ENCODE measurements around the gene OVOL3. TPM values are rescaled to one million over a fixed set of nuclear protein-coding genes. Genes with fewer than 3 reads are reported as not detected.

Gene OVOL3
- total RNA-seq, 6 donors from 2014 or later = not detected

DNA sequence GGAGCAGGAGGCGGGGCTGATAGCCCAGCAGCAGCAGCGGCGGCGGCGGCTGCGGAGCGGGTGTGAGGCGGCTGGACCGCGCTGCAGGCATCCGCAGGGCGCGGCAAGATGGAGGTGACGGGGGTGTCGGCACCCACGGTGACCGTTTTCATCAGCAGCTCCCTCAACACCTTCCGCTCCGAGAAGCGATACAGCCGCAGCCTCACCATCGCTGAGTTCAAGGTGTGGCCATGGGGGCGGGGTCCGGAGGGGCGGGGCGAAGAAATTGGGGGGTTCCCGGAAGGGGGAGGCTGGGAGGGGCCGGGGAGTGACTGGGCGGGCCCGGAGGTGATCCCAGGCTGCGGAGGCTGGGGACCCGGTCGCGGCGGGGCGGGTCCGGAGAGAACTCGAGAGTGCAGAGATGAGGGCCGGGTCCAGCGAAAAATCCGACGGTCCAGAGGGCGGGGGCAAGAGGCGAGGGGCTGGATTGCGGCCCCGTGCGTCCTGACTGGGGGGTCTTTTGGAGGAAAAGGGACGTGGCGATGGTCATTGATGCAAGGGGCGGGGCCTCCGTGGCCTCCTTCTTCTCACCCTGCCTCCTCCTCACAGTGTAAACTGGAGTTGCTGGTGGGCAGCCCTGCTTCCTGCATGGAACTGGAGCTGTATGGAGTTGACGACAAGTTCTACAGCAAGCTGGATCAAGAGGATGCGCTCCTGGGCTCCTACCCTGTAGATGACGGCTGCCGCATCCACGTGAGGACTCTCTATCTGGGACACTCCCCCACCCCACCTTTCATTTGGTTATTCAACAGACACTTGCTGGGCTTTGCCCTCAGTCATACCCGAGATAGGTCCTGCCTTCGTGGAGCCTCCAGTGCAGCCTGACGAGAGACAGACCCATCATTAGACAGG is 4.8 kb downstream of the OVOL3 start, which contains the start of gene TBCB:
TBCB (plus strand) TSS at position 16 of the 891 bp plus-strand sequence; CDS start at position 109, 93 bp downstream.
- 5 to 12% methylated on average over 22 to 52 of the region's 59 CpGs for WGBS, 2 donors
- Histone ChIP-seq H3K36me3 (peaks cover 3 to 73% (median 32%) of the 10 kb centered on the region in 4 donors), H3K27me3 (no peaks in the 10 kb centered on the region), H3K27ac (peak within 1 kb of the TSS; percentile 81 to 92 (median 90)), H3K4me3 (peak within 1 kb of the TSS; percentile 75 to 97 (median 79)), H3K4me1 (peaks cover 16 to 32% (median 24%) of the 10 kb centered on the region in 4 donors), H3K9me3 (no peaks in the 10 kb centered on the region)
- TF ChIP-seq POLR2AphosphoS5 (IDR thresholded peaks at IDR 0.05) (peak; percentile 57 to 79), EP300 (IDR thresholded peaks at IDR 0.05) (no peak), POLR2A (IDR thresholded peaks at IDR 0.05) (peak in 2 of 4 donors; percentile 36 to 58)
- TF ChIP-seq, protein P1, sequence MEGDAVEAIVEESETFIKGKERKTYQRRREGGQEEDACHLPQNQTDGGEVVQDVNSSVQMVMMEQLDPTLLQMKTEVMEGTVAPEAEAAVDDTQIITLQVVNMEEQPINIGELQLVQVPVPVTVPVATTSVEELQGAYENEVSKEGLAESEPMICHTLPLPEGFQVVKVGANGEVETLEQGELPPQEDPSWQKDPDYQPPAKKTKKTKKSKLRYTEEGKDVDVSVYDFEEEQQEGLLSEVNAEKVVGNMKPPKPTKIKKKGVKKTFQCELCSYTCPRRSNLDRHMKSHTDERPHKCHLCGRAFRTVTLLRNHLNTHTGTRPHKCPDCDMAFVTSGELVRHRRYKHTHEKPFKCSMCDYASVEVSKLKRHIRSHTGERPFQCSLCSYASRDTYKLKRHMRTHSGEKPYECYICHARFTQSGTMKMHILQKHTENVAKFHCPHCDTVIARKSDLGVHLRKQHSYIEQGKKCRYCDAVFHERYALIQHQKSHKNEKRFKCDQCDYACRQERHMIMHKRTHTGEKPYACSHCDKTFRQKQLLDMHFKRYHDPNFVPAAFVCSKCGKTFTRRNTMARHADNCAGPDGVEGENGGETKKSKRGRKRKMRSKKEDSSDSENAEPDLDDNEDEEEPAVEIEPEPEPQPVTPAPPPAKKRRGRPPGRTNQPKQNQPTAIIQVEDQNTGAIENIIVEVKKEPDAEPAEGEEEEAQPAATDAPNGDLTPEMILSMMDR (IDR thresholded peaks at IDR 0.05) = peak in 1 of 6 experiments; percentile 3
- ATAC-seq (ENCODE audit: low FRiP score in 2 of 2) (peak; percentile 65 to 81), DNase-seq (peak; percentile 84 to 98)

DNA sequence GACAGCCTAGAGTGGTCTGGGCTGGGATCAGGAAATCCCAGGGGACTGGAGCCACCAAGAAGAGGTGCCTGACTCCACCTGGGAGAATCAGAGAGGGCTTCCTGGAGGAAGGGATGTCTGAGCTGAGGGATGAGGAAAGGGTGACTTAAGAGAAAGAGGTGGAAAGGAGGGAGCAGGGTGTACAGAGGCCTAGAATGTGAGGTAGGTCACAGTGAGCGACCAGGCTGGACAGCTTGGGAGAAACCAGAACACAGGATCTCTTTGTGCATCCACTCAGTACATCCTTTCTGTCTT is 5.3 kb downstream of the OVOL3 start:
- DNase-seq (no peak), ATAC-seq (ENCODE audit: low FRiP score in 2 of 2) (no peak)
- H3K9me3 ChIP-seq = no peaks in the 10 kb centered on the region
- H3K4me1 ChIP-seq = peaks cover 16 to 32% (median 24%) of the 10 kb centered on the region in 4 donors
- H3K27me3 ChIP-seq = no peaks in the 10 kb centered on the region
- WGBS, 2 donors = 89 to 95% methylated on average over 1 of the region's 1 CpG
- peaks cover 3 to 71% (median 31%) of the 10 kb centered on the region in 4 donors for H3K36me3 ChIP-seq
- no peak for TF ChIP-seq EP300 (IDR thresholded peaks at IDR 0.05)
- TF ChIP-seq POLR2AphosphoS5 (IDR thresholded peaks at IDR 0.05) = no peak
- TF ChIP-seq POLR2A (IDR thresholded peaks at IDR 0.05) = no peak
- TF ChIP-seq, protein P1 (IDR thresholded peaks at IDR 0.05) = no peak
- peak overlapping the region; percentile 81 to 92 (median 90) for H3K27ac ChIP-seq
- H3K4me3 ChIP-seq = peak overlapping the region in 3 of 4 donors; percentile 75 to 80 (median 78)

DNA sequence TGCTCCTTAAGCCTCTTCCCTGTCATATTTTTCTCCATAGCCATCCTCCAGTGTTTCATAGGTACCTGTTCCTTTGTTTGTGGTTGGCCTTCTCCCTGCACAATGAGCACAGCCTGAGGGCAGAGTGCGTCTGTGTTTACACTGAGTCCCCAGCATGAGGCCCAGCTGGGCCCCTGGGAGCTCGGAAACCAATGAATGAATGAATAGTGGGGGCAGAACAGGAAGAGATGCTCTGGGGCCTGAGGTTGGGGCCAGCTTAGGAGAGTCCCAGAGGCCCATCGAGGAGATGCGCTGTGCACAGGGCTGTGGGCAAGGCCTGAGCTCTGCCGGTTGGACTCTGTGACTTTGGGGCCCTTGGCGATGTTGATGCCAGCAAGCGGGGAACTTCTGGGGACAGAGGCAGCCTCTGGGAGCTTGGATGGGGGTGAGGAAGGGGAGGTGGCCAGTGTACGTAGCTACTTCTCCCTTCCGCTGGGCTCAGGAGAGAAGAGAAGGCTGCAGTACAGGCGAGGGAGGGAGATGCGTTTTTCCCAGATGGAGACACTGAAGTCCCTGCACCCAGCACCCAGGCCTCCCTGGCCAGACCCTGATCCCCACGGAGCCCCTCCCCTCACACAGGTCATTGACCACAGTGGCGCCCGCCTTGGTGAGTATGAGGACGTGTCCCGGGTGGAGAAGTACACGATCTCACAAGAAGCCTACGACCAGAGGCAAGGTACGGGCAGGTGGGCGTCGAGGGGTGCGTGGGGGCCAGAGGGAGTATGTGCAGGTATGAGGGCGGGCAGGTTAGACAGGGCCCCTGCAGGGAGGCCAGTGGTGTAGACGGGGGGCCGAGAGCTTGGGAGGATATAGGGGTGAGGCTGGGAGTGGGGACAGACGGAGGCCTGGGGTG is 9.4 kb downstream of the OVOL3 start:
- TF ChIP-seq, protein P1 (IDR thresholded peaks at IDR 0.05) = no peak
- TF ChIP-seq POLR2A (IDR thresholded peaks at IDR 0.05) = no peak
- TF ChIP-seq EP300 (IDR thresholded peaks at IDR 0.05) = no peak
- no peak for TF ChIP-seq POLR2AphosphoS5 (IDR thresholded peaks at IDR 0.05)
- H3K4me3 ChIP-seq = no peak overlapping the region
- H3K27ac ChIP-seq = no peak overlapping the region
- H3K4me1 ChIP-seq = peaks cover 7 to 17% (median 14%) of the 10 kb centered on the region in 4 donors
- DNase-seq = peak in 1 of 2 donors; percentile 58
- ATAC-seq (ENCODE audit: low FRiP score in 2 of 2) = no peak
- H3K27me3 ChIP-seq = no peaks in the 10 kb centered on the region
- H3K36me3 ChIP-seq = peaks cover 4 to 88% (median 45%) of the 10 kb centered on the region in 4 donors
- WGBS, 2 donors = 92 to 93% methylated on average over 24 to 26 of the region's 26 CpGs
- no peaks in the 10 kb centered on the region for H3K9me3 ChIP-seq

DNA sequence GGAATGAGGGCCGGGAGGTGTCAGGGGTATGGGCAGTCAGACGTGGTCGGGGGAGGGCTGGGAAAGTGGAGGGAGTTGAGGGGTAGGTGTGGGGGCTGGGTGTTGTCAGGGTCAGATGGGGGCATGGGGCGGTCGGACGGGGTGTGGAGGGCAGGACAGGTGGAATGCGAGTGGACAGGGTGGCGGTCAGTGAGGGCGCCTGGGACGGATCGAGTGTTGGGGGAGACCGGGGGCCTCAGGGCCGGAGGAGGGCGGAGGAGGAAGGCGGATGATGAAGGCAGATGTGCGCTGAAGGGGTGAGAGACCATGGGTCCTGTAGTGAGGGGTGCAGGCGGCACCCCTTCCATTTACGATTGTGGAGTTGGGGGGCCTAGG is 10.0 kb downstream of the OVOL3 start:
- no peak for TF ChIP-seq POLR2A (IDR thresholded peaks at IDR 0.05)
- TF ChIP-seq EP300 (IDR thresholded peaks at IDR 0.05) = no peak
- no peak for TF ChIP-seq POLR2AphosphoS5 (IDR thresholded peaks at IDR 0.05)
- TF ChIP-seq, protein P1 (IDR thresholded peaks at IDR 0.05) = no peak
- 93 to 94% methylated on average over 18 of the region's 18 CpGs for whole genome bisulfite sequencing, 2 donors
- Histone ChIP-seq H3K4me3 (no peak overlapping the region), H3K27me3 (no peaks in the 10 kb centered on the region), H3K9me3 (no peaks in the 10 kb centered on the region), H3K36me3 (peaks cover 9 to 94% (median 51%) of the 10 kb centered on the region in 4 donors), H3K4me1 (peaks cover 4 to 14% (median 11%) of the 10 kb centered on the region in 4 donors), H3K27ac (no peak overlapping the region)
- DNase-seq (peak in 1 of 2 donors; percentile 57), ATAC-seq (ENCODE audit: low FRiP score in 2 of 2) (peak in 1 of 2 donors; percentile 7)
